Measurements from ENCODE around the gene CACNA2D3. TPM values are rescaled to one million over a fixed set of nuclear protein-coding genes. Genes with fewer than 3 reads are reported as not detected.

CACNA2D3 gene
- polyA plus RNA-seq, 1 donor from 2014 or later: 26.2 TPM

GRCh38 chr3:54198556-54198955 lies 76.2 kb downstream of the CACNA2D3 start:
- Histone ChIP-seq H3K79me2 (replicated peaks; ENCODE audit: insufficient read depth, low read length) (no peaks in the 10 kb centered on the region), H3K9me2 (ENCODE audit: insufficient read depth, low read length) (no peaks in the 10 kb centered on the region), H3K9me3 (ENCODE audit: low read length) (no peaks in the 10 kb centered on the region), H3K4me2 (ENCODE audit: low read length) (no peak overlapping the region), H3K27ac (ENCODE audit: low read length) (peak overlapping the region; percentile 83), H3F3A (ENCODE audit: insufficient read depth, low read length, poor library complexity, severe bottlenecking) (no peaks in the 10 kb centered on the region), H3K36me3 (ENCODE audit: insufficient read depth, low read length) (no peaks in the 10 kb centered on the region), H2AFZ (ENCODE audit: low read depth, low read length) (no peak overlapping the region), H4K20me1 (ENCODE audit: insufficient read depth) (no peaks in the 10 kb centered on the region), H3K27me3 (ENCODE audit: insufficient read depth, low read depth, low read length) (no peaks in the 10 kb centered on the region), H3K9ac (ENCODE audit: low read length) (no peak overlapping the region), H3K4me3 (ENCODE audit: low read length) (no peak overlapping the region)
- TF ChIP-seq SMC3 (conservative IDR thresholded peaks at IDR 0.05; ENCODE audit: poor library complexity) (no peak), POLR2AphosphoS5 (IDR thresholded peaks at IDR 0.05) (no peak), EZH2 (IDR thresholded peaks at IDR 0.05; ENCODE audit: borderline replicate concordance, insufficient read depth, low read length, poor library complexity, severe bottlenecking) (no peak), RAD21 (conservative IDR thresholded peaks at IDR 0.05) (no peak), REST (IDR thresholded peaks at IDR 0.05; ENCODE audit: borderline replicate concordance) (no peak), MXI1 (conservative IDR thresholded peaks at IDR 0.05; ENCODE audit: poor library complexity, severe bottlenecking) (no peak), TAF1 (IDR thresholded peaks at IDR 0.05; ENCODE audit: low read depth) (no peak), EP300 (conservative IDR thresholded peaks at IDR 0.05; ENCODE audit: poor library complexity, severe bottlenecking) (no peak), CTCF (IDR thresholded peaks at IDR 0.05; ENCODE audit: poor library complexity, severe bottlenecking) (no peak)

- H3K27me3 ChIP-seq (ENCODE audit: insufficient read depth, low read depth, low read length): no peaks in the 10 kb centered on the region
- H3K36me3 ChIP-seq (ENCODE audit: insufficient read depth, low read length): no peaks in the 10 kb centered on the region
- H3F3A ChIP-seq (ENCODE audit: insufficient read depth, low read length, poor library complexity, severe bottlenecking): no peaks in the 10 kb centered on the region
- H3K27ac ChIP-seq (ENCODE audit: low read length): no peak overlapping the region
- no peaks in the 10 kb centered on the region for H4K20me1 ChIP-seq (ENCODE audit: insufficient read depth)
- no peaks in the 10 kb centered on the region for H3K9me3 ChIP-seq (ENCODE audit: low read length)
- H2AFZ ChIP-seq (ENCODE audit: low read depth, low read length): no peak overlapping the region
- TF ChIP-seq MXI1 (conservative IDR thresholded peaks at IDR 0.05; ENCODE audit: poor library complexity, severe bottlenecking): no peak
- no peaks in the 10 kb centered on the region for H3K79me2 ChIP-seq (replicated peaks; ENCODE audit: insufficient read depth, low read length)
- no peak overlapping the region for H3K9ac ChIP-seq (ENCODE audit: low read length)
- no peaks in the 10 kb centered on the region for H3K9me2 ChIP-seq (ENCODE audit: insufficient read depth, low read length)
- no peak overlapping the region for H3K4me3 ChIP-seq (ENCODE audit: low read length)
- H3K4me2 ChIP-seq (ENCODE audit: low read length): no peak overlapping the region
These were observed 79.7 kb downstream of the CACNA2D3 start for GRCh38 chr3:54202054-54202453.

Data from neural cell (in vitro differentiated cells).